Measurements from ENCODE around the gene GPSM1.

Gene GPSM1

DNA sequence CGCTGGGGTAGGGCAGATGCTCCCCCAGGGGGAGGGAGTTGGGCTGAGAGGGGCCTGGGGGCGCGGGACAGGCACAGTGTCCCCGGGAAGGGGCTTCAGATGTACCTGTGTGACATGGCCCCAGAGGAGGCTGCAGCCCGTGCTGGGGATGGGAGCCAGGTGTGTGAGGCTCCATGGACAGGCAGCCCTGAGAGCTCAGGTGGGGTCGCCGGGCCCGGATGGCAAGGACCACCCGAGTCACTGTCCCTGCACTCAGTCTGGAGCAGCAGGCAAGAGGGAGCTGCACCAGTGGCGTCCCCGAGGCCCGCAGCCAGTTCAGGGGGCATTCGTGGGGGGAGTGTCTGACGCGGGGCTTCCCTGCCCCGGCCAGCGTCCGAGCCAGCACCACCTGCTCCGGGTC lies 42.4 kb upstream of the GPSM1 start:
- no peak overlapping the region for H3K4me3 ChIP-seq (ENCODE audit: low read depth, low read length)
- H3K27me3 ChIP-seq (replicated peaks), result peaks cover 2% of the 10 kb centered on the region
- TF ChIP-seq, protein P1, sequence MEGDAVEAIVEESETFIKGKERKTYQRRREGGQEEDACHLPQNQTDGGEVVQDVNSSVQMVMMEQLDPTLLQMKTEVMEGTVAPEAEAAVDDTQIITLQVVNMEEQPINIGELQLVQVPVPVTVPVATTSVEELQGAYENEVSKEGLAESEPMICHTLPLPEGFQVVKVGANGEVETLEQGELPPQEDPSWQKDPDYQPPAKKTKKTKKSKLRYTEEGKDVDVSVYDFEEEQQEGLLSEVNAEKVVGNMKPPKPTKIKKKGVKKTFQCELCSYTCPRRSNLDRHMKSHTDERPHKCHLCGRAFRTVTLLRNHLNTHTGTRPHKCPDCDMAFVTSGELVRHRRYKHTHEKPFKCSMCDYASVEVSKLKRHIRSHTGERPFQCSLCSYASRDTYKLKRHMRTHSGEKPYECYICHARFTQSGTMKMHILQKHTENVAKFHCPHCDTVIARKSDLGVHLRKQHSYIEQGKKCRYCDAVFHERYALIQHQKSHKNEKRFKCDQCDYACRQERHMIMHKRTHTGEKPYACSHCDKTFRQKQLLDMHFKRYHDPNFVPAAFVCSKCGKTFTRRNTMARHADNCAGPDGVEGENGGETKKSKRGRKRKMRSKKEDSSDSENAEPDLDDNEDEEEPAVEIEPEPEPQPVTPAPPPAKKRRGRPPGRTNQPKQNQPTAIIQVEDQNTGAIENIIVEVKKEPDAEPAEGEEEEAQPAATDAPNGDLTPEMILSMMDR (IDR thresholded peaks at IDR 0.05; ENCODE audit: low read depth, low read length, missing control alignments), result no peak
- H3K27ac ChIP-seq, result no peak overlapping the region
- H3K36me3 ChIP-seq (replicated peaks), result no peaks in the 10 kb centered on the region
- DNase-seq, result no peak
- in situ Hi-C loops (cut with HindIII; ENCODE audit: low pct_ligation_motif_present, low sequenced_read_pairs), result no loop called here

DNA sequence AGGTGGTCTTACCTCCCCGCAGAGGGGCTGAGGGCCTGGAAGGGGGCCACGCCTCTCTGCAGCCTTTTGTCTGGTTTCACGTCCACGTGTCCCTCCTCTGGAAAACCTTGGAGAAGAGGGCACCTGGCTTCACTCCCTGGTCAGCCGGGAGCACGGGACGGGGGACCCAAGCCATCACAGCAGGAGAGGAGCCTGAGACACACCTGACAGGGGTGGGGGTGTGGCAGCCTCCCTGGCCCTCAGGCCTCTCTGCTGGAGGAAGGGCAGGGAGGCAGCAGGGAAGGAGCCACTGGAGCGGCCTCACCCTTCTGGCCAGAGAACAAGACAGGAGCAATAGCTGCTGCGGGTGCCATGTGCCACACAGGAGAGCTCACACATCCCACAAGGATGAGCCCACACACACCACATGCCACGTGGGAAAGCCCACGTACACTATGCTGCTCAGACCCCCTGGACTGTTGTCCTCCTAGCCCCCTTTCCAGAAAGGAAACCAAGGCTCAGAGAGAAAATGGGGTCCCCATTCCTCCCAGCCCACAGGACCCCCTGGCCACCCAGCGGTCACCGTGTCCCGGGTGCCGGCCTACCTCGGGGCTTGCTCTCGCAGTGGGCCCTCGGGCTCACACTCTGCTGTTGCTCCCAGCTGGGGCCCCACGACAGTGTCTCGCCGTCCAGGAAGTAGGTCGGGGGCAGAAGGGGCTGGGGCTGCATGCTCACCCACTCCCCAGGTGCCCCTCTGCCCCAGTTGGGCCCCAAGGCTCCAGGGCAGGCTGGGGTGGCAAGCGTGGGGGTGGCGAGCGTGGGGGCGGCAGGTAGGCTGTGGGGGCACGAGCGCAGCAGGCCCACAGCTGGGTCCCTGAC lies 41.6 kb upstream of the GPSM1 start:
- H3K36me3 ChIP-seq (replicated peaks), result no peaks in the 10 kb centered on the region
- no peak overlapping the region for H3K27ac ChIP-seq
- TF ChIP-seq, protein P1 (IDR thresholded peaks at IDR 0.05; ENCODE audit: low read depth, low read length, missing control alignments), result no peak
- peaks cover 2% of the 10 kb centered on the region for H3K27me3 ChIP-seq (replicated peaks)
- in situ Hi-C loops (cut with HindIII; ENCODE audit: low pct_ligation_motif_present, low sequenced_read_pairs), result no loop called here
- no peak overlapping the region for H3K4me3 ChIP-seq (ENCODE audit: low read depth, low read length)
- DNase-seq, result no peak

GRCh38 chr9:136286359-136286986 lies 40.9 kb upstream of the GPSM1 start:
- no peak overlapping the region for H3K4me3 ChIP-seq (ENCODE audit: low read depth, low read length)
- DNase-seq, result no peak
- in situ Hi-C loops (cut with HindIII; ENCODE audit: low pct_ligation_motif_present, low sequenced_read_pairs), result no loop called here
- H3K27ac ChIP-seq, result no peak overlapping the region
- peaks cover 2% of the 10 kb centered on the region for H3K27me3 ChIP-seq (replicated peaks)
- no peaks in the 10 kb centered on the region for H3K36me3 ChIP-seq (replicated peaks)
- TF ChIP-seq, protein P1 (IDR thresholded peaks at IDR 0.05; ENCODE audit: low read depth, low read length, missing control alignments), result no peak

DNA sequence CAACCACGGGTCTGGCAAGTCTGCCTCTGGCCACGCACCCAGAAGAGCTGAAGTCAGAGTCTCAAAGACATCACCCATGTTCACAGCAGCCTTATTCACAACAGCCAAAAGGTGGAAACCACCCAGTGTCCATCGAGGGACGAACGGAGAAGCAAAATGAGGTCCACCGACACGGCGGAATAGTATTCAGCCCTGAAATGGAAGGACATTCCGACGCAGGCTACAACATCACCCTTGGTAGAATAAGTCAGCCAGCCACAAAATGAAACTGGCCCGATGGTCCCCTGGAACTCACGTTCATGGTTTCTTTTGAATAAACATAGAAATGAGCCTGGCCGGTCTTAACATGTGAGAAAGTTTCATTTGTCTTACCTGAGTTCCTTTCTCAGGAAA lies 40.4 kb upstream of the GPSM1 start:
- H3K27ac ChIP-seq, result no peak overlapping the region
- H3K36me3 ChIP-seq (replicated peaks), result no peaks in the 10 kb centered on the region
- H3K4me3 ChIP-seq (ENCODE audit: low read depth, low read length), result no peak overlapping the region
- TF ChIP-seq, protein P1 (IDR thresholded peaks at IDR 0.05; ENCODE audit: low read depth, low read length, missing control alignments), result no peak
- no peak for DNase-seq
- in situ Hi-C loops (cut with HindIII; ENCODE audit: low pct_ligation_motif_present, low sequenced_read_pairs), result no loop called here
- peaks cover 2% of the 10 kb centered on the region for H3K27me3 ChIP-seq (replicated peaks)

GRCh38 chr9:136287960-136288753 lies 39.2 kb upstream of the GPSM1 start:
- TF ChIP-seq, protein P1 (IDR thresholded peaks at IDR 0.05; ENCODE audit: low read depth, low read length, missing control alignments), result no peak
- Histone ChIP-seq H3K36me3 (replicated peaks) (no peaks in the 10 kb centered on the region), H3K4me3 (ENCODE audit: low read depth, low read length) (no peak overlapping the region), H3K27me3 (replicated peaks) (peaks cover 2% of the 10 kb centered on the region), H3K27ac (no peak overlapping the region)
- no peak for DNase-seq
- in situ Hi-C loops (cut with HindIII; ENCODE audit: low pct_ligation_motif_present, low sequenced_read_pairs), result no loop called here
